Measurements from ENCODE around the gene KRTAP16-1.

Gene KRTAP16-1

GRCh38 chr17:41332239-41332638 is 23.1 kb upstream of the KRTAP16-1 start:
- no peak for TF ChIP-seq CTCF (IDR thresholded peaks at IDR 0.05; ENCODE audit: low read depth, low read length)
- TF ChIP-seq EZH2phosphoT487 (IDR thresholded peaks at IDR 0.05; ENCODE audit: low read depth), result no peak
- Histone ChIP-seq H3K4me2 (ENCODE audit: low read length) (no peak overlapping the region), H2AFZ (ENCODE audit: low read depth, low read length) (no peak overlapping the region), H3K4me1 (ENCODE audit: low read length) (peaks cover 23% of the 10 kb centered on the region), H3K9ac (ENCODE audit: low read length) (no peak overlapping the region), H3K36me3 (replicated peaks; ENCODE audit: low read depth, low read length) (no peaks in the 10 kb centered on the region), H3K27ac (ENCODE audit: low read length) (no peak overlapping the region), H3K79me2 (ENCODE audit: low read length) (no peaks in the 10 kb centered on the region), H4K20me1 (ENCODE audit: insufficient read depth, low read length) (no peaks in the 10 kb centered on the region), H3K27me3 (ENCODE audit: low read depth, low read length) (no peaks in the 10 kb centered on the region), H3K4me3 (ENCODE audit: low read length) (no peak overlapping the region), H3K9me3 (ENCODE audit: insufficient read depth, low read length) (no peaks in the 10 kb centered on the region)

DNA sequence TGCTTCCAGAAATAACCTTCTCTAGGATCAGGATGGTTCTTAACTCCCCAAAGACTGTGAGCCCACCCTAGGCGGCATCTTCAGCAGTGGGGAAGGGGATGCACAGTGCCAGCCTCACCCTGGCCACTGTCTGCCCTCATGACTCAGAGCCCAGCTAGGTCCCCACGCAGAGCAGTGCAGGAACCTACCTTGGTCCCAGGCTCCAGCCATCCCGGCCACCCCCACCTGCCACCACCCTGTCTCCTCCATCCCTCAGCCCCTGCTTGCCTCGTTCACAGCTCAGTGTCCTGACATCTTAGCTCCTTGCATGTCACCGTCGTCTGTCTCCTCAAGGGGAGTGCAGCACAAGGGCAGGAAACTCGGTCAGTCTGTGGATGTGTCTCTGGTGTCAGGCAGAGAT is 22.5 kb upstream of the KRTAP16-1 start:
- H3K27me3 ChIP-seq (ENCODE audit: low read depth, low read length), result no peaks in the 10 kb centered on the region
- no peaks in the 10 kb centered on the region for H4K20me1 ChIP-seq (ENCODE audit: insufficient read depth, low read length)
- no peak overlapping the region for H3K4me3 ChIP-seq (ENCODE audit: low read length)
- no peak overlapping the region for H3K27ac ChIP-seq (ENCODE audit: low read length)
- H3K36me3 ChIP-seq (replicated peaks; ENCODE audit: low read depth, low read length), result no peaks in the 10 kb centered on the region
- no peaks in the 10 kb centered on the region for H3K79me2 ChIP-seq (ENCODE audit: low read length)
- H3K9me3 ChIP-seq (ENCODE audit: insufficient read depth, low read length), result no peaks in the 10 kb centered on the region
- H3K9ac ChIP-seq (ENCODE audit: low read length), result no peak overlapping the region
- H2AFZ ChIP-seq (ENCODE audit: low read depth, low read length), result no peak overlapping the region
- peaks cover 23% of the 10 kb centered on the region for H3K4me1 ChIP-seq (ENCODE audit: low read length)
- TF ChIP-seq CTCF (IDR thresholded peaks at IDR 0.05; ENCODE audit: low read depth, low read length), result no peak
- no peak overlapping the region for H3K4me2 ChIP-seq (ENCODE audit: low read length)

DNA sequence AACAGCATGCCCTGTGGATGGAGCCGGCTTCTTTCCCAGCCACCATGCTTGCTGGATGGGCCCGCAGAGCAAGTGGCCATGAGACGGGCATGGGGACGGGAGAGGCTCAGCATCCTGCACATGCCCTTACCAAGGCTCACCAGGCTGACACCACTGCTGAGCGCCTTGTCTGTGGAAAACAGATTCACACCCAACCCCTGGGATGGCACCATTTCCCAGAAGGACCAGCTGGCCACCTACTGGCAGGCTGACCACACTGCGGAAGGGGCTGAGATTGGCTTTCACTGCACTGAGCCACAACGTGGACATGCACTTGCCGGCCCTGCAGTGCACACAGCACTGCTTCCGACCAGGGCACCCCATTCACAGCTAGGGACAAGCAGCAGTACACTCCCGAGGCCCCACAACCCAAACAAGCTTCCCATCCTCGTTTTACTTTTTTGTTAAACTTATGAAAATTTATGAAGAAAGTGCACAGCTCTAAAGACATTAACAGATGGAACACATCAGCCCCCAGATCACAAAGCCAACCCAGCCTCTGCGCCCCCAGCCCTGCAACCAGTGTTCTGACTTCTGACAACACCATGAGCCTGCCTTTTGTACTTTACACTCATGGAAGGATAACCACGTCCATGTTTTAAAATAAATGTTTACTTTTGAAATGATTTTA is 20.3 kb upstream of the KRTAP16-1 start:
- Histone ChIP-seq H3K4me1 (ENCODE audit: low read length) (peaks cover 12% of the 10 kb centered on the region), H3K9me3 (ENCODE audit: insufficient read depth, low read length) (no peaks in the 10 kb centered on the region), H3K4me3 (ENCODE audit: low read length) (no peak overlapping the region), H3K27me3 (ENCODE audit: low read depth, low read length) (no peaks in the 10 kb centered on the region), H4K20me1 (ENCODE audit: insufficient read depth, low read length) (no peaks in the 10 kb centered on the region), H3K36me3 (replicated peaks; ENCODE audit: low read depth, low read length) (no peaks in the 10 kb centered on the region), H3K79me2 (ENCODE audit: low read length) (no peaks in the 10 kb centered on the region), H2AFZ (ENCODE audit: low read depth, low read length) (no peak overlapping the region), H3K4me2 (ENCODE audit: low read length) (no peak overlapping the region), H3K27ac (ENCODE audit: low read length) (no peak overlapping the region), H3K9ac (ENCODE audit: low read length) (no peak overlapping the region)
- peak; percentile 46 for TF ChIP-seq CTCF (IDR thresholded peaks at IDR 0.05; ENCODE audit: low read depth, low read length)
- TF ChIP-seq EZH2phosphoT487 (IDR thresholded peaks at IDR 0.05; ENCODE audit: low read depth), result no peak

GRCh38 chr17:41328207-41328606 is 19.1 kb upstream of the KRTAP16-1 start:
- Histone ChIP-seq H3K9me3 (ENCODE audit: insufficient read depth, low read length) (no peaks in the 10 kb centered on the region), H2AFZ (ENCODE audit: low read depth, low read length) (no peak overlapping the region), H3K4me1 (ENCODE audit: low read length) (no peaks in the 10 kb centered on the region), H3K79me2 (ENCODE audit: low read length) (no peaks in the 10 kb centered on the region), H3K27ac (ENCODE audit: low read length) (no peak overlapping the region), H3K9ac (ENCODE audit: low read length) (no peak overlapping the region), H3K36me3 (replicated peaks; ENCODE audit: low read depth, low read length) (no peaks in the 10 kb centered on the region), H3K27me3 (ENCODE audit: low read depth, low read length) (no peaks in the 10 kb centered on the region), H4K20me1 (ENCODE audit: insufficient read depth, low read length) (no peaks in the 10 kb centered on the region), H3K4me2 (ENCODE audit: low read length) (no peak overlapping the region), H3K4me3 (ENCODE audit: low read length) (no peak overlapping the region)
- TF ChIP-seq CTCF (IDR thresholded peaks at IDR 0.05; ENCODE audit: low read depth, low read length) (no peak), EZH2phosphoT487 (IDR thresholded peaks at IDR 0.05; ENCODE audit: low read depth) (no peak)
